HL-60/S4 treated with phorbol 12-myristate 13-acetate at 8.2 ng/mL for 4 days and 3 days (cell line): ENCODE data around the gene CHRNA4.
"Not testable (repeated sequence)": the region's sequence is repeated elsewhere in the genome, so short reads cannot be mapped to it uniquely, and the experiment has no call there.

ENCODE experiments used
- in situ Hi-C: fragments of 300-500 bp; cut with MboI; formaldehyde crosslinking; loops from 2 replicates; pipeline ENCODE4 v1.15.0; 2022; ENCODE audit warnings: low sequenced_read_pairs

CHRNA4 gene

GRCh38 chr20:63351326-63351700, 9.8 kb downstream of the CHRNA4 start:
- in situ Hi-C loops = no loop called here

DNA sequence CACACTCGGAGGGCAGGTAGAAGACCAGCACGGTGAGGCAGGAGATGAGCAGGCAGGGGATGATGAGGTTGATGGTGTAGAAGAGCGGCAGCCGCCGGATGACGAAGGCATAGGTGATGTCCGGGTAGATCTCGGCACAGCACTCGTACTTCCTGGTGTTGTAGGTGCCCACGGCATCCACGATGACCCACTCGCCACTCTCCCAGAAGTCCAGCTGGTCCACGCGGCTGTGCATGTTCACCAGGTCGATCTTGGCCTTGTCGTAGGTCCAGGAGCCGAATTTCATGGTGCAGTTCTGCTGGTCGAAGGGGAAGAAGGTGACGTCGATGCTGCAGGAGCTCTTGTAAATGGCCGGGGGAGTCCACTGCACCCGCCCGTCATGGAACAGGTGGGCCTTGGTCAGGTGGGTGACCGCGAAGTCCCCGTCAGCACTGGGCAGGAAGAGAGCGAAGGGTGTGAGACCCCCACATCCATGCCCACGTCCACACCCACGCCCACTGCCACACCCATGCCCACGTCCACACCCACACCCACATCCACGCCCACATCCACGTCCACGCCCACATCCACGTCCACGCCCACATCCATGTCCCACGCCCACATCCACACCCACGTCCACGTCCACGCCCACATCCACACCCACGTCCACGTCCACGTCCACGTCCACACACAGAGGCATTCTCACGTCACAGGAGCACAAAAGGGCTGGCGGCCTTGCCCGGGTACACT, 10.4 kb downstream of the CHRNA4 start:
- in situ Hi-C loops = no loop called here

- in situ Hi-C loops = no loop called here
These were observed 11.0 kb downstream of the CHRNA4 start for GRCh38 chr20:63350196-63350595.

DNA sequence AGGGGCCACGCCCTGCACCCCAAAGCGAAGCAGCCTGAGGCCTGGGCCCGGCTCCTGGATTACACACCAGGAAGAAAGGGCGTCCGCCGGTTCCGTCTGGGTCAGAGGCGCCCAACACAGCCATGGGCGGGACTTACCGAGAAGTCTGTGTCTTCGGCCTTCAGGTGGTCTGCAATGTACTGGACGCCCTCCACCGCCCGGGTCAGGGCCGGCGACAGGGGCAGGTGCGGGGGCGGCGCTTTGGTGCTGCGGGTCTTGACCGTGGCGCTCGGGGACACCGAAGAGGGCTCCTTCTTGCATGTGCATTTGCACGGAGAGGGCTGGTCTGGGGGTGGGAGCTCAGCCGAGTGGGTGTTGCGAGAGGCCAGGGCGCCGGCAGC, 11.6 kb downstream of the CHRNA4 start:
- in situ Hi-C loops = no loop called here

DNA sequence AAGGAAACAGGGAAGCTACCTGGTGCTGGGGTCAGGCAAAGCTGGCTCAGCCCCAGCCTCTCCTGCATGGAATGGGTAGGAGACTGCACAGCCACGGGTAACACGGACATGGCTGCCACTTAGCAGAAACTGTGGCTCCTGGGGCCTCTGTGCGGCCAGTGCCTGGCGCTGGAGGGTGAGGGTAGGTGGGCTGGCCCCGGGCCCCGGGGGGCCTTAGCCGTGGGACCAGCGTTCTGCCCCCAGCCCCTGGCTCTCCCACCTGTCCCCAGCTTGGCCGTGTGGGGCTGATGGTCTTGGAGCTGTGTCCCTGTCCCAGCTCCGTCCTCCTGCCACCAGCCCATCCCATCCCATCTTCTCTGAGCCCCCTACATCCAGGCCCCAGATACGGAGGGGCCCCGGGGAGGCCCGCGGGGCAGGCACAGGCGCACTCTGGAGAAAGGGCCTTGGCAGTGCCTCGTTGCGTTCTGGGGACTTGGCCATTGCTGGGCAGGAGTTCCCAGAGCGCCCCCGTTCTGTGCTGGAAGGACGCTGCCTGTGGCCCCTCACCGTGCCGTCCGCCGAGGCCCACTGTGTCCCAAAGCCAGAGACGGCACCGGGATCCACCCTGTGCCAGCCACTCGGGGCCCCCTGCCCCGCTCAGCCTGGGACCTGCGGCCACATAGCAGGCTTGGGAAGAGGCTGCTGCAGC, 12.2 kb downstream of the CHRNA4 start:
- in situ Hi-C loops = no loop called here

DNA sequence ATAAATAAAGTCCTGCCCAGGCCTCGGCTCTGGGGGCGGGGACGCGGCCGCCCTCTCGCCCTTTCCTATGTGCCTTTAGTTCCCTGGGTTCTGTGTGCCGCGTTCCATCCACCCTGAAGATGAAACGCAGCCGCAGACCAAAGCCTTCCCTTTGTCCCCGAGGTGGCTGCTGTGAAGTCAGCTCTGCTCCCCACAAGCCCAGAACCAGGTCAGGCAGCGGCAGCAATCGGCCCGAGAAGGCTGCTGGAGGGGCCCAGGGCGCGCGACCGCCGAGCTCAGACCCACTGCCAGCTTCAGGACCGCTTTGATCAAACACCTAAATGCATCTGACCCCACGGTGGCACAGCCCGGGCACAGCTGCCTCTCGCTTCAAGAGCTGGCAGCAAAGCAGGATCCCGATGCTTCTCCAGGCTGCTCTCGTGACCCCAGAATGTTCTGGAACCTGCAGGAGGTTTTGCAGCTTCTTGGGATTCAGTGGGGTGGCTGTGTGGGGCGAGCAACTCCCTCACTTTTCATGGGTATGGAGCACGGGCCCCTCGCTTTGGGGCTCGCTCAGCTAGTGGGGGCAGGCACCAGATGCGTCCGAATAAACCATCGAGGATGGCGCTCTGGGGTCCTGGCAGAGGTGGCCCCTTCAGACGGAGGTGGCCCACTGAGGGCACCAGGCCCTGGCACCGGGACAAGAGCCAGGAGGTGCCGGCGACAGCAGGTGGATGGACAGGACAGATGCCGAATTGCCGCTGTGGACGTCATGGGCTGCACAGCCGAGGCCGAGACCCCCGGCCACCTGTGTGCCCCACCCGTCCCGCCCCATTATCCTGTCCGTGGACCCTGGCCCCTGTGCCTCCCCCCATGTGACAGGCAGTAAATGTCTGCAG, 13.0 kb downstream of the CHRNA4 start:
- in situ Hi-C loops = no loop called here

- in situ Hi-C loops = no loop called here
These were observed 13.9 kb downstream of the CHRNA4 start for GRCh38 chr20:63347081-63347741.

DNA sequence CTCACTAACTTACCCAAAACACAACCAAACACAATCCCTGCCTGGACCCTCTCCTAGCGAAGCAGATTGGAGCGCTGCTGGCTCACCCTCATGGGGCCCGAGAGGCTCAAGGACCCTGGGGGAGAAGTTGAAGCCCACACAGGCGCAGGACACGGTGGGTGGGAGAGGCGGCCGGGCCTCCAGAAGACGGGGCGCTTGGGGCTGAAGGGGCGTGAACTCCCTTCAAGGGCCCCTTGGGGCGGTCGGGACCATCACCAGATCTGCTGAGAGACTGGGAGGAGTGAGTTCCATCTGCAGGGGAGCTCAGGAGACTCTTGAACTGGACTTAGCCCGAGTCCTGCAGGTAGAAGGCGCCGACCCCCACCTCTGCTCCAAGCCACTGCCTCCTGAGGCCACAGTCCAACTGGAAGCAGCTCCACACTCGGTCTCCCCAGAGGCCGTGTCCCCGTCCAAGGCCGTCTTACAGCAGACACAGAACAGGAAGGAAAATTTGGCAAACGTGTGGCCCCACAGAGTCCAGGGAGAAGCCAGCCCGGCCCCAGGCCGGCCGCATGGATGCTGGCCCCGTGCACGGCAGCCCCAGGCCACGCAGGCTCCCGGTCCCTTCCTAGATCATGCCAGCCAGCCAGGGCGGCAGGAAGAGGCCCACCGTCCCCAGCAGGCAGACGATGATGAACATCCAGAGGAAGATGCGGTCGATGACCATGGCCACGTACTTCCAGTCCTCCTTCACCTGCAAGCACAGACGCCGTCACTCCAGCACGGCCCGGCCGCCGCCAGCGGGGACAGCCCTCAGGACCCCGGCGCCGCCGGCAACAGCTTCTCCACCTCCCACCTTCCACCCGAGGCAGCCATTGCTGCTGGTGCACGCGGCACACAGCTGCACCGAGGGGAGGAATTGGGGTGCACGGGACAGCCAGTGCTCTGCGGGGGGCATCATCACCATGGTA, 14.7 kb downstream of the CHRNA4 start:
- in situ Hi-C loops = no loop called here

- in situ Hi-C loops = no loop called here
These were observed 15.6 kb downstream of the CHRNA4 start for GRCh38 chr20:63345328-63346100.

- in situ Hi-C loops = no loop called here
These were observed 16.4 kb downstream of the CHRNA4 start for GRCh38 chr20:63344616-63345327.

- in situ Hi-C loops = no loop called here
These were observed 17.4 kb downstream of the CHRNA4 start for GRCh38 chr20:63343460-63344445.

GRCh38 chr20:63342561-63343459, 18.3 kb downstream of the CHRNA4 start:
- in situ Hi-C loops = no loop called here

- in situ Hi-C loops = not testable (repeated sequence)
These were observed 20.9 kb downstream of the CHRNA4 start for GRCh38 chr20:63340158-63340688.

DNA sequence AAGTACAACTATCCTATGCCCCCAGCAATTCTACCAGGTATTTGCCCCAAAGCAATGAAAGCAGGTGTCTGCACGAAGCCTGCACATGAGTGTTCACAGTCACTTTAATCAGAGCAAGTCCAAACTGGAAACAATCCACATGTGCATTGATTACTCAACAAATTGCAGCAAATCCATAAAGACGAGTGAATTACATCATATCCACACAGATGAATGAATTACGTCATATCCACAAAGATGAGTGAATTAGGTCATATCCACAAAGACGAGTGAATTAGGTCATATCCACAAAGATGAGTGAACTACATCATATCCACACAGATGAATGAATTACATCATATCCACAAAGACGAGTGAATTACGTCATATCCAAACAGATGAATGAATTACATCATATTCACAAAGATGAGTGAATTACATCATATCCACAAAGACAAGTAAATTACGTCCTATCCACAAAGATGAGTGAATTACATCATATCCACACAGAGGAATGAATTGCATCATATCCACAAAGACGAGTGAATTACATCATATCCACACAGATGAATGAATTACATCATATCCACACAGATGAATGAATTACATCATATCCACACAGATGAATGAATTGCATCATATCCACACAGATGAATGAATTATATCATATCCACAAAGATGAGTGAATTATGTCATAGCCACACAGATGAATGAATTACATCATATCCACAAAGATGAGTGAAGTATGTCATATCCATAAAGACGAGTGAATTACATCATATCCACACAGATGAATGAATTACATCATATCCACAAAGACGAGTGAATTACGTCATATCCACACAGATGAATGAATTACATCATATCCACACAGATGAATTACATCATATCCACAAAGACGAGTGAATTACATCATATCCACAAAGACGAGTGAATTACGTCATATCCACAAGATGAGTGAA, 21.7 kb downstream of the CHRNA4 start:
- in situ Hi-C loops = not testable (repeated sequence)

- in situ Hi-C loops = no loop called here
These were observed 23.2 kb downstream of the CHRNA4 start for GRCh38 chr20:63337786-63338420.
